ENCODE data around the gene IL22RA2.
"Not testable (repeated sequence)": the region's sequence is repeated elsewhere in the genome, so short reads cannot be mapped to it uniquely, and the experiment has no call there.

Gene IL22RA2

GRCh38 chr6:137121401-137121997 lies 51.9 kb downstream of the IL22RA2 start:
- no peak for DNase-seq

- no peak for DNase-seq
These were observed 52.7 kb downstream of the IL22RA2 start for GRCh38 chr6:137120748-137121147.

- DNase-seq, result no peak
These were observed 54.0 kb downstream of the IL22RA2 start for GRCh38 chr6:137119196-137120104.

- no peak for DNase-seq
These were observed 55.9 kb downstream of the IL22RA2 start for GRCh38 chr6:137117581-137117980.

- DNase-seq, result no peak
These were observed 56.6 kb downstream of the IL22RA2 start for GRCh38 chr6:137116807-137117206.

- no peak for DNase-seq
These were observed 57.8 kb downstream of the IL22RA2 start for GRCh38 chr6:137115658-137116057.

GRCh38 chr6:137112067-137112355 lies 61.4 kb downstream of the IL22RA2 start:
- DNase-seq, result no peak

- DNase-seq, result no peak
These were observed 62.0 kb downstream of the IL22RA2 start for GRCh38 chr6:137111296-137112066.

- DNase-seq, result no peak
These were observed 65.7 kb downstream of the IL22RA2 start for GRCh38 chr6:137107767-137108105.

GRCh38 chr6:137107047-137107766 lies 66.2 kb downstream of the IL22RA2 start:
- DNase-seq, result not testable (repeated sequence)

GRCh38 chr6:137106183-137106582 lies 67.3 kb downstream of the IL22RA2 start:
- no peak for DNase-seq

GRCh38 chr6:137105375-137105774 lies 68.1 kb downstream of the IL22RA2 start:
- peak; percentile 10 for DNase-seq

GRCh38 chr6:137104926-137105325 lies 68.5 kb downstream of the IL22RA2 start:
- DNase-seq, result no peak

- DNase-seq, result peak; percentile 26
These were observed 70.5 kb downstream of the IL22RA2 start for GRCh38 chr6:137102851-137103492.

GRCh38 chr6:137102050-137102848 lies 71.2 kb downstream of the IL22RA2 start:
- DNase-seq, result no peak

- DNase-seq, result no peak
These were observed 73.6 kb downstream of the IL22RA2 start for GRCh38 chr6:137099689-137100403.

- DNase-seq, result no peak
These were observed 75.9 kb downstream of the IL22RA2 start for GRCh38 chr6:137097526-137097925.

GRCh38 chr6:137097057-137097456 lies 76.4 kb downstream of the IL22RA2 start:
- no peak for DNase-seq

- no peak for DNase-seq
These were observed 77.7 kb downstream of the IL22RA2 start for GRCh38 chr6:137095651-137096238.

GRCh38 chr6:137095093-137095492 lies 78.4 kb downstream of the IL22RA2 start:
- no peak for DNase-seq

All from CD4-positive, alpha-beta T cell treated with Interleukin-10 for 1 hour (primary cell).